Left ventricle myocardium inferior (tissue), 1 donor: ENCODE data around the gene SLC7A8. TPM values are rescaled to one million over a fixed set of nuclear protein-coding genes. Genes with fewer than 3 reads are reported as not detected.

Experiments
- DNase-seq: peaks from one replicate; pipeline ENCODE4 v3.0.0-alpha.2; 2020
- H3K27ac ChIP-seq: fragments of 200-600 bp; replicated peaks from 2 replicates; pipeline ENCODE4 v1.8.0; 2021
- H3K27me3 ChIP-seq: fragments of 200-600 bp; 2 replicates; pipeline ENCODE4 v1.8.0; 2021; ENCODE audit warnings: low read depth
- H3K36me3 ChIP-seq: fragments of 200-600 bp; 2 replicates; pipeline ENCODE4 v1.8.0; 2021
- H3K4me1 ChIP-seq: fragments of 200-600 bp; 2 replicates; pipeline ENCODE4 v1.8.0; 2021
- H3K4me3 ChIP-seq: fragments of 200-600 bp; 2 replicates; pipeline ENCODE4 v1.8.0; 2021; ENCODE audit warnings: mild to moderate bottlenecking, moderate library complexity
- H3K9me3 ChIP-seq: fragments of 200-600 bp; replicated peaks from 2 replicates; pipeline ENCODE4 v1.8.0; 2021
- CTCF ChIP-seq: fragments of 200-600 bp; IDR thresholded peaks from 2 replicates; pipeline ENCODE4 v1.8.0; 2021; ENCODE audit warnings: antibody characterized with exemption, mild to moderate bottlenecking, borderline replicate concordance
- intact Hi-C: fragments of 100-400 bp; cut with micrococcal nuclease; formaldehyde crosslinking; loops from one replicate; pipeline ENCODE4 v1.11.0; 2022
- total RNA-seq: library from RNA; stranded (reverse); fragmentation: NEBNext Ultra II Directional; extraction: Animal tissue kit (Norgen Biotek cat#: 25700); gene quantifications from one replicate; pipeline ENCODE4 v1.2.1, GENCODE V29; 2021
- donor health status: DM: no; HTN: yes; CAD: no; lungs with severe emphysema.

SLC7A8 gene
- total RNA-seq, 1 donor from 2014 or later, result 10.6 TPM

- DNase-seq, result no peak
- intact Hi-C loops, result no loop called here
- H3K4me1 ChIP-seq, result no peaks in the 10 kb centered on the region
- H3K4me3 ChIP-seq, result no peak overlapping the region
- no peak for TF ChIP-seq CTCF
- H3K9me3 ChIP-seq, result peaks cover 10% of the 10 kb centered on the region
- H3K27ac ChIP-seq, result no peak overlapping the region
- peaks cover 10% of the 10 kb centered on the region for H3K27me3 ChIP-seq
- H3K36me3 ChIP-seq, result no peaks in the 10 kb centered on the region
These were observed 33.9 kb upstream of the SLC7A8 start for GRCh38 chr14:23217032-23218020.

- Histone ChIP-seq H3K27me3 (peaks cover 7% of the 10 kb centered on the region), H3K4me1 (no peaks in the 10 kb centered on the region), H3K4me3 (no peak overlapping the region), H3K36me3 (no peaks in the 10 kb centered on the region), H3K9me3 (peaks cover 10% of the 10 kb centered on the region), H3K27ac (no peak overlapping the region)
- no peak for DNase-seq
- intact Hi-C loops, result no loop called here
- TF ChIP-seq CTCF, result no peak
These were observed 32.0 kb upstream of the SLC7A8 start for GRCh38 chr14:23215421-23215820.

- no peak for DNase-seq
- no peak for TF ChIP-seq CTCF
- H3K36me3 ChIP-seq, result no peaks in the 10 kb centered on the region
- H3K9me3 ChIP-seq, result peaks cover under 1% of the 10 kb centered on the region
- H3K4me1 ChIP-seq, result no peaks in the 10 kb centered on the region
- no peak overlapping the region for H3K27ac ChIP-seq
- intact Hi-C loops, result no loop called here
- H3K27me3 ChIP-seq, result peaks cover 17% of the 10 kb centered on the region
- no peak overlapping the region for H3K4me3 ChIP-seq
These were observed 26.4 kb upstream of the SLC7A8 start for GRCh38 chr14:23209651-23210423.

GRCh38 chr14:23208324-23208723 is 24.9 kb upstream of the SLC7A8 start:
- Histone ChIP-seq H3K27me3 (peaks cover 17% of the 10 kb centered on the region), H3K27ac (no peak overlapping the region), H3K36me3 (no peaks in the 10 kb centered on the region), H3K4me1 (no peaks in the 10 kb centered on the region), H3K9me3 (no peaks in the 10 kb centered on the region), H3K4me3 (no peak overlapping the region)
- DNase-seq, result no peak
- intact Hi-C loops, result no loop called here
- TF ChIP-seq CTCF, result no peak

GRCh38 chr14:23207146-23207540 is 23.7 kb upstream of the SLC7A8 start:
- no peak for TF ChIP-seq CTCF
- Histone ChIP-seq H3K9me3 (no peaks in the 10 kb centered on the region), H3K27me3 (peaks cover 17% of the 10 kb centered on the region), H3K4me3 (no peak overlapping the region), H3K4me1 (no peaks in the 10 kb centered on the region), H3K36me3 (no peaks in the 10 kb centered on the region), H3K27ac (no peak overlapping the region)
- intact Hi-C loops, result no loop called here
- no peak for DNase-seq
